Rectal smooth muscle tissue (tissue), 1 donor: ENCODE results near the gene EMILIN3.
"Not testable (repeated sequence)": the region's sequence is repeated elsewhere in the genome, so short reads cannot be mapped to it uniquely, and the experiment has no call there.

ENCODE experiments used
- H3K27ac ChIP-seq: one replicate; pipeline ENCODE4 v1.7.0; 2013; ENCODE audit warnings: low read depth, low read length, inconsistent platforms
- H3K27me3 ChIP-seq: one replicate; pipeline ENCODE4 v1.7.0; 2013; ENCODE audit warnings: low read length; ENCODE audit not compliant: control insufficient read depth, insufficient read depth
- H3K36me3 ChIP-seq: one replicate; pipeline ENCODE4 v1.7.0; 2013; ENCODE audit warnings: low read length; ENCODE audit not compliant: control insufficient read depth, insufficient read depth
- H3K4me1 ChIP-seq: one replicate; pipeline ENCODE4 v1.7.0; 2013; ENCODE audit warnings: low read length; ENCODE audit not compliant: control insufficient read depth, insufficient read depth
- H3K4me3 ChIP-seq: one replicate; pipeline ENCODE4 v1.7.0; 2013; ENCODE audit warnings: low read length
- H3K9ac ChIP-seq: one replicate; pipeline ENCODE4 v1.7.0; 2013; ENCODE audit warnings: low read length

EMILIN3 gene

DNA sequence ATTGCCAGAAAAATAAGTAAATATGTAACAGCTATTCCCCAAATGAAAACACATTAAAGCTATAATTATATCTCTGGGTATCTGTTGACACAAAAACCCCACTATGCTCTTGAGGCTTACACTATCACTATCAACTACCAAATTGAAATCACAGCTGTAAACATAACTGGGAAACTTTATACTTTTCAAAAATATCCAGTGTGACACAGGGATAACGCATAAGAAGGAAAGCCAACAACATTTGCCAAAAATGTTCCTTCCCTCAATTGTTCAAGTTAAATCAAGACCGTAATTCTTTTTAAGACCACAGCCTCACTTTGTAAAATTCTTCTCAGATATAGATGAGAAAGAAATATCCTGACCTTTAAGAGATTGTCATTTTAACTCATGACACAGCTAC, 52.2 kb downstream of the EMILIN3 start:
- H3K4me3 ChIP-seq, result no peak overlapping the region
- H3K9ac ChIP-seq, result no peak overlapping the region
- no peaks in the 10 kb centered on the region for H3K36me3 ChIP-seq
- H3K4me1 ChIP-seq, result peaks cover 2% of the 10 kb centered on the region
- H3K27ac ChIP-seq, result peak overlapping the region; percentile 16
- H3K27me3 ChIP-seq, result no peaks in the 10 kb centered on the region

DNA sequence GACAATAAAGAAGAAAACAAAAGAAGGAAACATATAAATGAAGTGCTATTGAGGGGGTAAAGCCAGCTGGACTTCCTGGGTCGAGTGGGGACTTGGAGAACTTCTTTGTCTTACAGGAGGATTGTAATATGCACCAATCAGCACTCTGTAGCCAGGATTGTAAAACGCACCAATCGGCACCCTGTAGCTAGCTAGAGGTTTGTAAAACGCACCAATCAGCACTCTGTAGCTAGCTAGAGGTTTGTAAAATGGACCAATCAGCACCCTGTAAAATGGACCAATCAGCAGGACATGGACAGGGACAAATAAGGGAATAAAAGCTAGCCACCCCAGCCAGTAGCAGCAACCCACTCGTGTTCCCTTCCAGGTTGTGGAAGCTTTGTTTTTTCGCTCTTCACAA, 54.6 kb downstream of the EMILIN3 start:
- H3K4me3 ChIP-seq, H3K36me3 ChIP-seq, H3K27me3 ChIP-seq, H3K27ac ChIP-seq, H3K9ac ChIP-seq, H3K4me1 ChIP-seq: not testable (repeated sequence)
